ENCODE results near the gene DNAH2. TPM values are rescaled to one million over a fixed set of nuclear protein-coding genes. Genes with fewer than 3 reads are reported as not detected.

Gene DNAH2, protein sequence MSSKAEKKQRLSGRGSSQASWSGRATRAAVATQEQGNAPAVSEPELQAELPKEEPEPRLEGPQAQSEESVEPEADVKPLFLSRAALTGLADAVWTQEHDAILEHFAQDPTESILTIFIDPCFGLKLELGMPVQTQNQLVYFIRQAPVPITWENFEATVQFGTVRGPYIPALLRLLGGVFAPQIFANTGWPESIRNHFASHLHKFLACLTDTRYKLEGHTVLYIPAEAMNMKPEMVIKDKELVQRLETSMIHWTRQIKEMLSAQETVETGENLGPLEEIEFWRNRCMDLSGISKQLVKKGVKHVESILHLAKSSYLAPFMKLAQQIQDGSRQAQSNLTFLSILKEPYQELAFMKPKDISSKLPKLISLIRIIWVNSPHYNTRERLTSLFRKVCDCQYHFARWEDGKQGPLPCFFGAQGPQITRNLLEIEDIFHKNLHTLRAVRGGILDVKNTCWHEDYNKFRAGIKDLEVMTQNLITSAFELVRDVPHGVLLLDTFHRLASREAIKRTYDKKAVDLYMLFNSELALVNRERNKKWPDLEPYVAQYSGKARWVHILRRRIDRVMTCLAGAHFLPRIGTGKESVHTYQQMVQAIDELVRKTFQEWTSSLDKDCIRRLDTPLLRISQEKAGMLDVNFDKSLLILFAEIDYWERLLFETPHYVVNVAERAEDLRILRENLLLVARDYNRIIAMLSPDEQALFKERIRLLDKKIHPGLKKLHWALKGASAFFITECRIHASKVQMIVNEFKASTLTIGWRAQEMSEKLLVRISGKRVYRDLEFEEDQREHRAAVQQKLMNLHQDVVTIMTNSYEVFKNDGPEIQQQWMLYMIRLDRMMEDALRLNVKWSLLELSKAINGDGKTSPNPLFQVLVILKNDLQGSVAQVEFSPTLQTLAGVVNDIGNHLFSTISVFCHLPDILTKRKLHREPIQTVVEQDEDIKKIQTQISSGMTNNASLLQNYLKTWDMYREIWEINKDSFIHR (N-terminal part only)
- under 0.01 and 0.43 TPM in 2 replicates for total RNA-seq

DNA sequence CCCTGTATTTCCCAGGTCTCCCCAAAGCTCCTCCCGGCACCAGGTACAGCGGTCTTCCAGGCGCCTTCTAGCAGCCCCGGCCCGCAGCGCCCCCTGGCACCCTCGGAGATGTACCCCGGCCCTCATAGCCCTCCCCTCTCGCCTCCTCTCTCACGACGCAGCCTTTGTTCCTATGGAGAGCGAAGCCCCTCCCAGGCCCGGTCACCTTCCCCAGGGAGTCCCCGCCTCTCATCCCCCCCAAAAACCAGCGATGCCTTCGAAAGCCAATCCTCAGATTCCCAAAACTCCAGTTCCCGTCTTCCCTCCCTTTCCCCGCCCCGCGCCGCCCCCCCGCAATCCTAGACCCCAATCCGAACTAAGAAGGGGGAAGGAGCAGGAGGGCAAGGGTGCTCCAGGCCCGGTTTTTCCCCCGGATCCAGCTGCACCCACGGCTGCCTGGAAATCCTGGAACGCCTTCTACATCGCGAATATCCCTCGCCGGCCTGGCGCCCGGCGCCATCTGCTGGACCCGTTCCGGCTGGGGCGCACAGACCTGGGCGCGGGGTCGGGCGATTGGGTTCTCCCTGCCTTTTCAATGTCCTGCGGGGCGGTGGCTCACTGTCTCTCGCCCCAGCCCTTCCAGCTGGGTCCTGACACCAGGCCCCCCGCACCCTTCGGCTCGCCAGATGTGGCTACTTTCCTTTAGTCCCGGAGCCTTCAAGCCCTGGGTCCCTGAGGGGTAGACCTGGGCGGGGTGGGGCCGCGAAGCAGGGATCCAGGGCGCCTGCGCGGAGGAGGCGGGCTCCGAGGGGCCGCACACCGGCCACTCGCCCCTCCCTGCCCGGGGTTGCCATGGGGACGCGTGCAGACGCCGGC, at the start of gene DNAH2:
DNAH2 (plus strand) TSS at position 844 of the 855 bp plus-strand sequence. CDS start 1,991 bp downstream, outside the sequence.

DNA sequence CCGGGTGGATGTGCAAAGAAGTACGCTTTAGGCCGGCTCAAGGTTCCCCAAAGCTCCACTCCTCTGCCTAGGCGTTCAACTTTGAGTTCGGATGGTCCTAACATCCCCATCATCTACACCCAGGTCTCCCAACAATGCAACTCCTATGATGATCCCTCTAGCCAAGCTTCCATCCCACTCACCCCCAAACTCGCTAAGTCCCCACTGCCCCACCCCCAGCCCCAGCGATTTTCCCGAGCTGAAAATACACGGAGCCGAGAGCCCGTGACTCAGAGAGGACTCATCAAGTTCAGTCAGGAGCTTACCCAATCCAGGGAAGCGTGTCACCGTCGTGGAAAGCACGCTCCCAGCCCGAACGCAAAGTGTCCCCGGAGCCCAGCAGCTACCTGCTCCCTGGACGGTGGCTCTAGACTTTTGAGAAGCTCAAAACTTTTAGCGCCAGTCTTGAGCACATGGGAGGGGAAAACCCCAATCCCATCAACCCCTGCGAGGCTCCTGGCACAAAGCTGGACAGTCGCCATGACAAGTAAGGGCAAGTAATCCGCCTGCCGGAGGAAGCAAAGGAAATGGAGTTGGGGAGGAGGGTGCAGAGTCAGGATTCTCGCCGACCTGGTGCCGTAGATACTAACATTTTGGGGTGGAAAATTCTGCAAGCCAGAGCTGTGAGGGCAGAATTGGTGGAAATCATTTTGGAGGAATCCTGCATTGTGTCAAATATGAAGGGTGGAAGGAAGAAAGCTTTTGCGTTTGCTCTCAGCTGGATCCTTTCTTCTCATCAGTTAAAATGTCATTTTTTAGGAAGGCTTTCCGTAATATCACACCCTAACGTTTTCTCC, 30.3 kb upstream of the DNAH2 start, which contains the start of gene TP53:
TP53 (minus strand) TSS at position 419 of the 836 bp plus-strand sequence. CDS start 10,896 bp downstream, outside the sequence.

DNA sequence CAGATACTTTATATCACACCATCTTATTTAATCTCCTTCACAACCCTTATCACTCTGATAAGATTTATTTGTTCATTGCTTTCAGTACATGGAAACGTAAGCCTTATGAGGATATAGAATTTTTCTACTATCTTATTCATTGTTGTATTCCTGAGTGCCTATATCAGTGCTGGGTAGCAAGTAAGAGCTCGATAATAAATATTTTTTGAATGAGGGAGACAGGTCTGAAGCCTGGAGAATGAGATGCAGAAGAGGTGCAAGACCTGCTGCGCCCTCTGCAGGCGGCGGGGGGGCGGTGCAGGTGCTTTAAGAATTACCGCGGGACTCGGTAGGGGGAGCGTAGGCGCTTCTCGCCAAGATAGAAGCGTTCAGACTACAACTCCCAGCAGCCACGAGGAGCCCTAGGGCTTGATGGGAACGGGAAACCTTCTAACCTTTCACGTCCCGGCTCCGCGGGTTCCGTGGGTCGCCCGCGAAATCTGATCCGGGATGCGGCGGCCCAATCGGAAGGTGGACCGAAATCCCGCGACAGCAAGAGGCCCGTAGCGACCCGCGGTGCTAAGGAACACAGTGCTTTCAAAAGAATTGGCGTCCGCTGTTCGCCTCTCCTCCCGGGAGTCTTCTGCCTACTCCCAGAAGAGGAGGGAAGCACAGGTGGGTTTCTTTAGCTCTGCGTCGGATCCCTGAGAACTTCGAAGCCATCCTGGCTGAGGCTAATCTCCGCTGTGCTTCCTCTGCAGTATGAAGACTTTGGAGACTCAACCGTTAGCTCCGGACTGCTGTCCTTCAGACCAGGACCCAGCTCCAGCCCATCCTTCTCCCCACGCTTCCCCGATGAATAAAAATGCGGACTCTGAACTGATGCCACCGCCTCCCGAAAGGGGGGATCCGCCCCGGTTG, 29.4 kb upstream of the DNAH2 start, which contains the start of gene WRAP53:
WRAP53 (plus strand) TSS at position 570 of the 900 bp plus-strand sequence; CDS start at position 742, 172 bp downstream.

DNA sequence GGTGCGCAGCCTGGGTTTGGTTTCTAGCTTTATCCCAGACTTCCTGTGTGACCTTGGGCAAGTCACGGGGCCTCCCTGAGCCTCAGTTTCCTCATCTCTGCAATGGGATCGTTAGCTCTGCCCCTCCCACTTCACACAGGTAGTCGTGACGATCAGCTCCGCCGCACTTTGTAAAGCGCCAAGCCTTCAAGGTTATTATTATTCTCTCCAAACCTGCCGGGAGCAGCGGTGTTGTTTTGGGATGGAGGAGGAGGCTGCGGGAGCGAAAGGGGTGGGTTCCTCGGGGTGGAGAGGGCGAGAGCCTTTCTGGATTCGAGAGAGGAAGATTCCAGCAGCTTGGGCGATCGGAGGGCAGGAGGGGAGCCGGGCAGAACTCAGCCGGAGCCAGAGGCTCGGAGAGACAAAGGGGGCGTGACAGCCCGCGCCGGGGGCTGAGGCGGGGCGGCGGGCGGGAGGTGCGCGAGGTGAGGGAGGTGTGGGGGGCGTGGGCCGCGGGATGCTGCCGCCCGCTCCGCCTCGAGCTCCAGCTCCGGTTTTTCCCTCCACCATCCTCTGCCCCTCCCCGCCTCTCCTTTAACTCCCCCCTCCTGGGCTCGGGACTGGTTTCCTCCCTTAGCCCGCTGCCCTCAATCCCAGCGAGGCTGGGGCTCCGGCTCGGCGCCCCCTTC, 12.8 kb upstream of the DNAH2 start, which contains the start of gene EFNB3:
EFNB3 (plus strand) TSS at position 602 of the 668 bp plus-strand sequence. CDS start 397 bp downstream, outside the sequence.

DNA sequence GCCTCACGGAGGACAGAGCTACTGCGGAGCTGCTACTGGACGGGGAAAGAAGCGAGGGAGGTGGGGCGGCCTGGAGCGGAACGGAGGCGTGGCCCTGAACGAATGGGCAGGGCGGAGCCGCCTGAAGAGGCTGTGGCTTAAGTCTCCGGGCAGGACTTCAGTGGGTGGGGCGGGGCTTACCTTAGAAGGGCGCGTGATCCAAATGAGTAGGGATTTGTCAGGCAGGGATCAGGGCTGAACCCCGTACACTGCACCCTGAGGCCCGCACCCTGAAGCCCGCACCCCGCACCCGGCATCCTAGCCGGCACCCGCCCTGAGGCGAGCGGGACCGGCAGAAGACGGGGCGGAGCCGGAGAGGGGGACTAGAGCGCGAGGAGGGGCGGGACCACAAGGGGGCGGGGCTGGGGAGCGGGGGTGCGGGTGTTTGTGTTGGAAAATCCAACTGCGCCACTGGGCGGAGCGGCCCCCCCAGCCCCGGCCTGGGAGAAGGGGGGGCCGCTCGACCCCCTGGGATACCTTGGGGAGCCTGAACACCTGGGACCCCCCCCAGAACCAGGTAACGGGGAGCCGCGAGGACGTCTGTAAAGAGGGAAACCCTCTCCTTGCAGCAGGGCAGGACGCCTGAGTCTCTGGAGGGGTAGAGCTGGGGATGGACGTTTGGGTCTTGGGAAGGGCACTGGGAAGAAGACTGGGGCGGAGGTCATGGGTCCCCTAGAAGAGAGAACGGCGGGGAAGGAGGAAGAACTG, 116.4 kb downstream of the DNAH2 start, which contains the start of gene KDM6B:
KDM6B (plus strand) TSS at position 423 of the 747 bp plus-strand sequence. CDS start 11,338 bp downstream, outside the sequence.

DNA sequence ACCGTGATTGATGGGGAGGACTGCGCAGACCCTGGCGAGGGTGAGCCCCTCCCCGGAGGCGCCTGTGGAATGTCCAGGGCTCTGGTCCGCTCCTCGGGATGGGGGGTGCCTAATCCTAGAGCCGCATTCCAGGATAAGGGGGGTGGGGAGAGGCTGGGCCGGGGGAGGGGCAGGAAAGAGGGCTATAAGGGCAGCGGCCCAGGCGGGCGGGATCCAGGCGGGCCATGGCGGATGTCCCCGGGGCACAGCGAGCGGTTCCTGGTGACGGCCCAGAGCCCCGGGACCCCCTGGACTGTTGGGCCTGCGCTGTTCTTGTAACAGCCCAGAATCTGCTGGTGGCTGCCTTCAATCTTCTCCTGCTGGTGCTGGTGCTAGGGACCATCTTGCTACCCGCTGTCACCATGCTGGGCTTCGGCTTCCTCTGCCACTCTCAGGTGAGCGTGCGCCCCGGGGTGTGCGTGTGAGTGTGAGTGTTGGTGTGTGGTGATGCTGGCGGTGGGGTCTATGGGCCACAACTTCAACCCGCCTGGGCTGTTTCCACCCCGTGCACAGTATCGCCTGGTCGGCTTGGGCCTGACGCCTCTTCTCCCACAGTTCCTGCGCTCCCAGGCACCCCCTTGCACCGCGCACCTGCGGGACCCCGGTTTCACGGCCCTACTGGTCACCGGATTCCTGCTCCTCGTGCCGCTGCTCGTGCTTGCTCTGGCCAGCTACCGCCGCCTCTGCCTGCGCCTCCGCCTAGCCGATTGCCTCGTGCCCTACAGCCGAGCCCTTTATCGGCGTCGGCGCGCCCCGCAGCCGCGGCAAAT, 137.5 kb downstream of the DNAH2 start, which contains the start of gene TMEM88:
TMEM88 (plus strand) TSS at position 216 of the 809 bp plus-strand sequence; CDS start at position 225, 9 bp downstream.

DNA sequence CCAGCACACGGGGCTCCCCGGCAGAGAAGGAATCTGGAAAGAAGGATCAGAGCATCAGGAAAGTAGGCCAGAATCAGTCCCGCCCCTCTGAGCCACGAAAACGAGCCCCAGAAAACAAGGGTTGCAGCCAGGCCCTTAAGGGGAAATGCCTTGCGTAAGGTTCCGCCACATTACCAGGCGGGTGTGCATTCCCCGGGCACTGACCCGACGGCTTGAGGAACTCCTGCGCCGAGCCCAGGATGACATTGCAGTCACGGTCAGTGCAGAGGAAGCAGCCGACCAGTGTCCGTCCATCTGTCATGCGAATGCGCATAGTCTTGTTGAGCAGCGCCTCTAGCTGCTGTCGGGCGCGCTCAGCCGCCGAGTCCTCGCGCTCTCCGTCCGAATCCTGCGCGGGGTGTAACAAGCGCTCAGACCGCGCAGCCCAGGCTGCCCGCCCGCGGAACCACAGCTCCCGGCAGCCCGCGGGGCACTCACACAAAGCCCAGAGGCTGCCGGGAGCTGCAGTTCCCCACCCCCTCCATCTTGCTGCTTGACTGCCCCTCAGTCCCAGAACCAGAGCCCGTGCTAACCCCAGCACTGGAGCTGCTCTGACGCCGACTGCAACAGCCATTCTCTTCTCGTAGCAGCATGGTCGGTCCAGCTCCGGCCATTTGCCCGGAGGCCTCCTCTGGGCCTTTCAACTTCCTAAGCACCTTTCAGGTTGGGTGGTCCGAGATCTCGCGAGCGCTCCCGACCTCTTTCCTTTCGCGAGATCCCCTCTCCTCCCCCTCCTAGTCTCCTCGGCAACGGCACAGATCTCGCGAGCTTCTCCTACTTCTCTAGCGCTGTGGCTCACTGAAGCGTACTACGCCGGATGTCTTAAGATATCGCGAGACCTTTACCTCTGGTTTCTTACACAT, 139.5 kb downstream of the DNAH2 start, which contains the start of gene NAA38:
NAA38 (minus strand) TSS at position 749 of the 902 bp plus-strand sequence; CDS start at position 653, 96 bp downstream.

DNA sequence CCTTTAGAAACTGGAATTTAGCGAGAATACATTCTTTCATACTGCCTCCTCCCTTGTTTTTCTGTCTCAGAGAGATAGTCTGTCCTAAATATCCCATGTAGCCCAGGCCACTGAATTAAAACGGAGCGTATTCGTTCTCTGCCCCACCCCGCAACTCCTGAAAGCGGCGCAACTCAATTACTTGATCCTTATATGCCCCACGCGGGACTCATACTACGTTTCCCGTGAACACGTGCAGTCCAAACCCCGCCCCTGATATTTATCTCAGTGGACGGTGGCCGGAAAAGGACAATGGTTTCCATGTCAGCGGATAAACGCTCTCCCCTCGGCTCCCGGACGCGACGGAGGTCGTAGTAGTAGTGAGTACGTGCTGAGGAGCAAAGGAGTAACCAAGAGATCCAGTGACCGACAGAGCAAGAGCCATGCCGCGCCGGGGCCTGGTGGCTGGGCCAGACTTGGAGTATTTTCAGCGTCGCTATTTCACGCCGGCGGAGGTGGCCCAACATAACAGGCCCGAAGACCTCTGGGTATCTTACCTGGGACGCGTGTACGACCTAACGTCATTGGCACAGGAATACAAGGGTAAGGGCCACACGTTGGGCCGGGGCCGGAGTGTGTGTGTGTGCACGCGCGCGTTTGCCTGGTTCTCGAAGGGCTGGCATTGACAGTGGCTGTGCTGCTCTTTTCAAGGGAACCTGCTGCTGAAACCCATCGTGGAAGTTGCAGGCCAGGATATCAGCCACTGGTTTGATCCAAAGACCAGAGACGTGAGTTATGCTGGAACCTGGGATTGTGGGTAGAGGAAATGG, 140.4 kb downstream of the DNAH2 start, which contains the start of gene CYB5D1:
CYB5D1 (plus strand) TSS at position 291 of the 809 bp plus-strand sequence; CDS start at position 423, 132 bp downstream.

Other genes starting within 250 kb of the DNAH2 start
- gene ZBTB4, start 238.1 kb upstream of the DNAH2 start, total RNA-seq, result 8.9 and 9.1 TPM in 2 replicates
- not detected in 2 replicates for gene SLC35G6, start 236.3 kb upstream of the DNAH2 start, total RNA-seq
- 68.2 and 79.4 TPM in 2 replicates for gene POLR2A, start 233.4 kb upstream of the DNAH2 start, total RNA-seq
- 6.3 and 9.1 TPM in 2 replicates for gene TNFSF12, start 168.7 kb upstream of the DNAH2 start, total RNA-seq
- 0.22 and 0.34 TPM in 2 replicates for gene TNFSF13, start 159.0 kb upstream of the DNAH2 start, total RNA-seq
- gene SENP3, start 155.8 kb upstream of the DNAH2 start, total RNA-seq, result 58.6 and 71.4 TPM in 2 replicates
- gene CD68, start 138.1 kb upstream of the DNAH2 start, total RNA-seq, result 0.52 and 0.87 TPM in 2 replicates
- gene MPDU1, start 133.9 kb upstream of the DNAH2 start, total RNA-seq, result 63.9 and 69.2 TPM in 2 replicates
- gene SOX15, start 127.7 kb upstream of the DNAH2 start, total RNA-seq, result under 0.01 and 0.11 TPM in 2 replicates
- gene FXR2, start 102.8 kb upstream of the DNAH2 start, total RNA-seq, result 30.0 and 33.2 TPM in 2 replicates
- 37.1 and 38.2 TPM in 2 replicates for gene SAT2, start 89.9 kb upstream of the DNAH2 start, total RNA-seq
- gene SHBG, start 87.6 kb upstream of the DNAH2 start, total RNA-seq, result 0.11 and 0.26 TPM in 2 replicates
- not detected in 2 replicates for gene ATP1B2, start 66.8 kb upstream of the DNAH2 start, total RNA-seq
- 26.0 and 36.7 TPM in 2 replicates for gene TP53, start 30.3 kb upstream of the DNAH2 start, total RNA-seq
- 4.6 and 4.7 TPM in 2 replicates for gene WRAP53, start 29.3 kb upstream of the DNAH2 start, total RNA-seq
- gene EFNB3, start 12.5 kb upstream of the DNAH2 start, total RNA-seq, result 0.33 and 0.52 TPM in 2 replicates
- gene KDM6B, start 116.5 kb downstream of the DNAH2 start, total RNA-seq, result 1.8 and 3.0 TPM in 2 replicates
- gene TMEM88, start 137.3 kb downstream of the DNAH2 start, total RNA-seq, result 10.1 and 26.7 TPM in 2 replicates
- 101 and 160 TPM in 2 replicates for gene NAA38, start 139.8 kb downstream of the DNAH2 start, total RNA-seq
- gene CYB5D1, start 140.3 kb downstream of the DNAH2 start, total RNA-seq, result 6.7 and 7.2 TPM in 2 replicates
- gene CHD3, start 171.0 kb downstream of the DNAH2 start, total RNA-seq, result 60.7 and 71.3 TPM in 2 replicates
- gene RNF227, start 198.5 kb downstream of the DNAH2 start, total RNA-seq, result 0.43 and 3.0 TPM in 2 replicates
- gene KCNAB3, start 212.1 kb downstream of the DNAH2 start, total RNA-seq, result 0.11 and 0.17 TPM in 2 replicates
- gene TRAPPC1, start 214.2 kb downstream of the DNAH2 start, total RNA-seq, result 49.1 and 54.8 TPM in 2 replicates
- gene CNTROB, start 214.5 kb downstream of the DNAH2 start, total RNA-seq, result 10.0 and 11.8 TPM in 2 replicates

Measured in dermis lymphatic vessel endothelial cell (primary cell).